HG03520 (cell line): ENCODE results near the gene EPHB1.
A peak's percentile ranks its signal among the peaks of the same experiment; 100 is the strongest.
"Not testable (repeated sequence)": the region's sequence is repeated elsewhere in the genome, so short reads cannot be mapped to it uniquely, and the experiment has no call there.

Source experiments
- ATAC-seq: cut with Tn5 transposase; IDR thresholded peaks from one replicate; pipeline ENCODE4 v1.9.1; 2021; ENCODE audit warnings: mild to moderate bottlenecking, moderate library complexity; ENCODE audit not compliant: unreplicated experiment

The EPHB1 gene

DNA sequence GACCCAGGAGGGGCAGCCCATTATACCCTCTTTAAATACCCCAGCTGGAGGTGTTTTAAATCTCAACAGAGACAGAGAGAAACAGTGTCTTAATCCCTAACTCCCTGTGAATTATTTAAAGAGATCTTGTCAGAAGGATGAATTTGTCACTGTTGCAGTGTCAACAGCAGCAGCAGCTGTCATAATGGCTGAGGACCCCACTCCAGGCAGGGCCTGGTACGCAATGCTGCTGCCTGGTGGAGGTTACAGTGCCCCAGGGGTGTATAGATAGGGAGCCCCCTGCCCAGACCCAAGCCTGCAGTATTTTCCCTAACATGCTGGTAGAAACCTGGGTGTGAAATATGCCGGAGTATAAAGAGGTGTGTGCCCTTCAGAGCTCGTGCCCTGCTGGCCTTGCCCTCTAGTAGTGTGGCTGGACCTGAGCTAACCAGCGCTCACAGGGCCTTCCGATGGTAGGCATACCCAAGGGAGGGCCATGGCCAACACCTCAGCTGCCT, 143.0 kb downstream of the EPHB1 start:
- ATAC-seq = no peak

DNA sequence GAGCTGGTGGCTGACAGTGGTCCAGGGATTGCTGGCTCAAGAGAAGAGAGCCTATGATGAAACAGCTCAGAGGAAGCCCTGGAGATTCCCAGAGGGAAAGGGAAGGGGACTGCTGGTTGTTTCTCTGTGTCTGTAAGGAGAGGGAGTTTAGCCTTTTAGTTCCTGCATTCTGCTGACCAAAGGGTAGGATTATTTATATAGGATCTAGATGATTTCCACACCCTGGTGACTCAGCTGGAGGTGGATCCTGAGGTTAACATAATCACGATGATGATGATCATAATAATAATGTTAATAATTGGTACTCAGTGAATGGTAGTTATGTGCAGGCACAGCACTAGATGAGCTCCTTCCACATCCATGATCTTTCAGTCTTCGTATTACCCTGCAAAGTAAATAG, 144.9 kb downstream of the EPHB1 start:
- no peak for ATAC-seq

DNA sequence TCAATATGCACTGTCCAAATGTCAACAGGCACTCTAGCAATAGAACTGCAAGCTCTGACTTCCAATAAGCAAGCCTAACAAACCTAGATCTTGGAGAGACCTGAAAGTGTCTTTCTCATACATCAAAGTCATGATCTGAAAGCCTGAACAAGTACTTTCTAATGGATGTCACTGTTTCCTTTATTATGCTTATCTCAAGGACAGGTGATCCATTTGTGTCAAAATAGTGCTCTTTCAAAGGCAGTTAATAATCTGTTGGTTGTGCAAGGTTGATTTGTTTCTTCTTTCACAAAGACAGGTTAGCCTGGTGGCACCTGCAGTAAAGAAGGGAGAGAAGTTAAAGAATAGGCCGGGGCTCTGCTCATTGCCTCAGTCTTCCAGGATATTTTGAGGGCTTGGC, 146.8 kb downstream of the EPHB1 start:
- no peak for ATAC-seq

DNA sequence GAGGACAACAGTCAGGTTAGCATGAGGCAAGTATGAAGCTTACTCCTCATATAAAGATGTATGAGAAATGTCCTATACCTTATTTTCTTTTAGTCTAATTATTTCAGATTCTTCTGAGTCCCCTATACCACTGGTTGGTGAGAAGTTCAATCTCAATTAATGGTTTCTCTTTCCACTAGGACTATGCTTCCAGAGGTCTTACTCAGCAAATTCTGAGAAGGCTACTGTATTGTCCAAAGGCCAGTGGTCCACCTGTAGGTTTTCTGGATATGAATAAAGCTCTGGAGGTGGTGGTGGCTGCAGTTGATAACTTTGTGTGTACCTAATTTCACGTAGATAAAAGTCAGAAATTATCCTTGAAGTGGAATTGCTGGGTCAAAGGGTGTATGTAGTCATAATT, 149.4 kb downstream of the EPHB1 start:
- no peak for ATAC-seq

DNA sequence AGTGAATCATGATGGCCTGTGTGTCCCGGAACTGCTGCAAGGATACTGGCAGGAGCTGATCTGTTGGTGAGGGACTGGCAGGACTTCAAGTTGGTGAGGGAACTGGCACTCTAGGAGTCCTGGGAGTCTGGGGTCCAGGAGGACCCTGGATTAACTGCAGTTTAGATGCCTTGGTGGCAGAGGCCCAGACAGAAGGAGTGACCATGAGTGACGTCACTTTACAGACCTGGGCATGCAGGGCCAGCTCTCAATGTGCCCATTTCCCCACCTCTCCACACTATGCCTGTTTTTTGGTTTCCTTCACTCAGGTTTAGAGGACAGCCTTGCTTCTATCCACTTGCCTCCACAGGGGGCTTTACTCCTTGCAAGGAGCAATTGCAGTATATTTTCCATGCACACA, 154.1 kb downstream of the EPHB1 start:
- no peak for ATAC-seq

DNA sequence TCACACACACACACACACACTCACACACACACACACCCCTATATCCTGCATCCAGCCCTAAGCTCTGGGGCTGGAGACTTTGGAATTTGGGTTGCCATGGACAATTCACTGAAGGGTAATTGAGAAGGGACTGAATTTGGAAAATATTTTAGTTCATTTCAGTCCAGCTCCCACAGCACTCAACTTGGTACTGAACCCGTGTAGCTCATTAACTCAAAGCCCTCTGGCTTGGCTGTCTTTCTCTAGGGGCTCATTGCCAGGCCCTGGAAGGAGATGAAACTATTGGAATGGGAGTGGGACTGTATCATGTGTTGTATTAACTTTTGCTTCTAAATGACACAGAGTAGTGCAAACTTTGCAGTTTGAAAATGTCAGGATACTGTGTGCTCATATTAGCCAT, 157.3 kb downstream of the EPHB1 start:
- ATAC-seq = no peak

DNA sequence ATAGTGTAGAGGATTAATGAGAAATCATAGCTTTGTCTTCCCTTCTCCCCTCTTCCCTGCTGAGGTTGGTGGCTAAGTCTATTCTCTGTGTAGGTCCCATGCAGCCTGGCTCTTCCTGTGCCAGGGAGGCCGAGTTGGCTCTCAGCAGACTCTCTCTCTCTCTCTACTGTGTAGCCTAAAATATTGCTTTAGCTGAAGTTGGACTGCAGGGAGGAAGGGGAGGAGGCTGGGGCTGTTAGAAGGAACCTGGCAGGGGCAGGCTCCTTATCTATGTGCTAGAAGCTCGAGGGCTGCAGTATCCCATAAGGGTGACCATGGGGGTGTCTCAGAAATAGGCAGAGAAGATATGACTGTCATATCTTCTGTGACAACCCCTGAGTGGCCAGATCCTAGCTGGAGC, 160.8 kb downstream of the EPHB1 start:
- peak; percentile 16 for ATAC-seq

DNA sequence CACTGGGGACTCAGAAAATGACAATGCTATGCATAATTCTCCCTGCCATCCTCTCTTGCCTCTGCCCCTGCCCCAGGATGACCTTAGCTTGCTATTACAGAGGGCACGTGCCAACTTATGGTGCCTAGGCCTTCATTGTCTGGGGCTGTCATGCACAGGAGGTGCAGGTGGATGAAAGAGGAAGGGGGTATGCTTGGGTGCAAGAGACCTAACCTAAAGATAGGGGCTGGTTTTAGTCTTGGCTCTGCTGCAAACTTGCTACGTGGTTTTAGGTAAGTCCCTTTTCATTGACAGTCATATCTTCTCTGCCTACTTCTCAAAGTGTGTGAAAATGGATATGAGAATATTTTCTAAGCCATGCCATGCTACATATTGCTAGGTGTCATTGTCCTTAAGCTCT, 161.3 kb downstream of the EPHB1 start:
- ATAC-seq = peak; percentile 60

DNA sequence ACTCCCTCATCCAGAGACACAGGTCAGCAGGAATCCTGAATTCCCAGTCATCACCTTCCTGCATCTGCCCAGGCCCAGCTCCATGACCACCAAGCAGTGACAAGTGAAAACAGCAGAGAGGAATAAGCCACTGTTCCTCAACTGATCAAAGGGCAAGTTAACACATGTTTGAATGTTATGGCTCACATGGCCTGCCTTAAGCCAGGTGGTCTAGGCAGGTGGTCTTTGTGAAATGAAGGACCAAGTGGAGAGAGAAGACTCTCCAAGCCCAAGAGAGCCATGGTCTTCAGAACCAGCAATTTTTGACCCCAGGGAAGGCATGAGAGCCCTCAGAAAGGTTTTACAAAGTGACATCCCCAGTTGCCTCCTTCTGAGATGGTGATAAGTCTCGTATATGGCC, 161.8 kb downstream of the EPHB1 start:
- ATAC-seq = no peak

DNA sequence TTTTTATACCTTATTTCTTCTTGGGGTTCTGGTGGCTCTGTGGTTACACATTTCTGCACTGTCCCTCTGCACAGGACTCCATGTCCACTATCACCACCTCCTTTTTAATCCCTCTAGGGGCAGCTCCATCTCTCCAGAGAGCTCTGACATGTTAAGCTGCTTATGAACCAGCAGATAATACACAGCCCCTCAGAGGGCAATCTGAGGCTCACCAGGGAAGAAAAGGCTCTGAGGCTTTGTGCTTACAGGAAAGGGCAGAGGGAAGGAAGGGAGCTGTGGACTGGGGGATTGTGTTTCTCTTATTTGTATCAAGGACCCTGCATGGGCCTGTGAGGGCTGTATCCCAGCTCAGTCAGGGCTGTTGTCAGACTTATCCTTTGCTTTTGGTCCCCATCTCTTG, 164.5 kb downstream of the EPHB1 start:
- ATAC-seq = no peak

DNA sequence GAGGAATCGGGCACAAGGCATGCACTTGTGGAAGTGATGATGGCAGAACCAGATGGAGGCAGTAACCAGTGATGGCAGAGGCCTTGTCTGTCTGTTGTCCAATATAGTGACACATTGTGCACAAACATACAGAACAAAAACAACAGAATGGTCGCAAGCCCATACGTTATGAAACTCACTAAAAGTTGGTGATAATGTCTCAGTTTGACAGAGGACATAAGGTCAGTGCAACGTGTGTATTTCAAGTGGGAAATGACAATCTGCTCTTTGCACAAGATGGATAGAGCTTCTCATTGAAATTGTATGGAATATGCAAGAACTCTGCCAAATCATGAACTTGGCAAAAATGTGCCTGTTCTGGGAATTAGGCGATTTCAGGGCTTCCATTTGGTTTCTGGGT, 169.2 kb downstream of the EPHB1 start:
- no peak for ATAC-seq

DNA sequence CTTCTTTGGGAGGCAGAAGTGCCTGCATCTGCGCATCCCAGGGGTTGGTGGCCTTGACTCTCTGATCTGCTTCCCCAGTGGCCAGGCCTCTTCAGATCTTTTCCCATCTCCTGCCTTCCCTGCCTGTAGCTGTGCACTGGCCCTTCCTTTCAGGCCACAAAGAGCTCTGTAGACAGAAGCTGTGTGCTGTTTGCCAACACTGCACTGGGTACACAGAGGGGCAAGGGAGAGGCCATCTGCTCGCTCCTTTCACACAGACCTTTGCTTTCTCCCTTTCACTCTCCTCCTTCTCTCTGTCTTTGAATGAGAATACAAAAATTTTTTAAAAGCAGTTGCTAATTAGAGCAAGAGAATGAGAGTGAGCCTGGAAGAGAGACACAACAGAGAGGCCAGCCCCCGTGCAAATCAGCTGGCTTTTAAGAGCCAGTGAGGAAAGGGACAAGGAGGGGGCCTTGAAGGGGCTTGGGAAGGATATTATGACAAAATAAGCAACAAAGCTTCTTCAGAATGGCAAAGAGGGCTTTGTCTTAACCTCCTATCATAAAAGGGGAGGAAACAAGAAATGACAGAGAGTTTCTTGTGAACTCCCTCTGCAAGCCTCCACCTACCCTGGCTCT, 170.9 kb downstream of the EPHB1 start:
- no peak for ATAC-seq

DNA sequence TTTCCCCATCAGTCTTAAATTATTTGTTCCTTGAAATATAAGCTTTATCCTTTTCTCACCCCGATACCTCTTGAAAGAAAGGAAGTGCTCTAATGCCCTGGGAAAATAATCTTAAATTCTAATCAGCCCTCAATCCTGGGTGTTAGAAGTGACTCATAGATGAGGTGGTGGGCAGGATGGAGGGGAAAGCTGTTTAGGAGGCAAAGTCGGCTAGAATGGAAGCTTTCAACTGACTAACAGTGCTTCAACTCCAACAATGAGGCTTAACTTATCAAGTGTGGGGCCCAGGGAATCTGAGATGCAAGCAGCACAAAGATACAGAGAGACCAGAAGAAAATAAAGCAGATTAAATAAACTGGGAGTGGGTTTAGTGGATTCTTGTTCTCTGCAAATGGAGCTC, 175.8 kb downstream of the EPHB1 start:
- no peak for ATAC-seq

DNA sequence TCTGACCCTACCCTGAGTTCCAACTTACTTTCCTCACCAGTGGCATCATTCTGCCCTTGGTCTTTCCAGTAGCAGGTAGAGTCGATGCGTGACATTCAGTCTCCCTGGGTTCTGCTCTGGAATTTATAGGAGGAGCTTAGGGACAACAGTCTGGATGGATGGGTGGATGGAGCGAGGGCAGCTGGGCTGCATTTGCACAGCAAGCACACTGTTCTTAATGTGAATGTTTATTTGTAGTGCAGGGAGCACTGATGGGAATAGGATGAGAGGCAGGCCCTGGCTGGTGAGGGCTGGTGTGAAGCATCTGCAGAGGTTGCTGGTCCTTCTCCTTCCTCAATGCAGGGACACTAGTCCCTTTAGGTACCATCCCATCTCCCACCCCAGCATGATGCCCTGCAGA, 176.2 kb downstream of the EPHB1 start:
- ATAC-seq = no peak

DNA sequence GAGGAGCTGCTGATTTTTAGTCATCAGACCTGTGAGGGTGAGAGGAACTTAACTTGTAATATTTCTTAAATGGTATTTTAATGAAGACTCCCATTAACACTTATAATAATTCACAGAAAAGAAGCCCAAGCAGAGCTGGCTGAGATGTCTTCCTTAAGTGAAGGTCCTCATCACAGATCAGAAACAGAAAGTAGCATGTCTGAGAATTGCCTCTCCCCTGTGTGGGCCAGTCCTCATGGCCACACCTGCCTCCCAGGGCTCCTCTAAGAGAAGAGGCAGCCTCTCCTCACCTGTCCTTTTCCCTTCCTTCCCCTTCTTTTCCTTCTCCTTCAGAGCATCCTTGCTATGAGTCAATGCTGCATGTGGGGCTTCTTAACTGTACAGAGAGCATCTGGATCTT, 176.8 kb downstream of the EPHB1 start:
- not testable (repeated sequence) for ATAC-seq

DNA sequence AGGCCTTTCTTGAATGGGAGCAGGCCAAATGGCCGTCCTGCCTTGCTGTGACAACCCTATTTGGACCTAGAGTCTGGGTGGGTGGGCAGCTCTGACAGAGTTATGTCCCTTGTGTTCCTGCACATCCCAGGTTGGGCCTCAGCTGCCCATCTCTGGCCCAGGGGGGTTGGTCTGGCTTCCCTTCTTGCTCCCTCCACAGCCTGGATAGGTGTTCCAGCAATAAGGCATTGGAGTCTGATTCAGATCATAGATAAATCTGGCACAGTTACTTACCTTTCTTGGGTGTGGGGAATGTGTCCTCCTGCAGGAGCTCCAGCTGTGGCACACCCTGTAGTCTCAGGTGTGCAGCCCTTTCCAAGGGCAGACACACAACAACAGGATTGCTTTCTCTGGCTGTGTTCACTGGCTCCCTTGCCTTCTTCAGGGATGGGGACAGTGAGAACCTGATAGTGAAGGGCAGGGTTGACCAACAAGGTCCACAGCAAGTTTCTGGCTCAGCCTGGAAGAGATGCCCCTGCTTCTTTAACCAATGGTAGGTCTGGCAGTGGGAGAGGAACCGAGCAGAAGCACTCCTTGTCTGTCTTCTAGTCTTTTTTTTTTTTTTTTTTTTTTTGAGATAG, 177.9 kb downstream of the EPHB1 start:
- ATAC-seq = no peak

DNA sequence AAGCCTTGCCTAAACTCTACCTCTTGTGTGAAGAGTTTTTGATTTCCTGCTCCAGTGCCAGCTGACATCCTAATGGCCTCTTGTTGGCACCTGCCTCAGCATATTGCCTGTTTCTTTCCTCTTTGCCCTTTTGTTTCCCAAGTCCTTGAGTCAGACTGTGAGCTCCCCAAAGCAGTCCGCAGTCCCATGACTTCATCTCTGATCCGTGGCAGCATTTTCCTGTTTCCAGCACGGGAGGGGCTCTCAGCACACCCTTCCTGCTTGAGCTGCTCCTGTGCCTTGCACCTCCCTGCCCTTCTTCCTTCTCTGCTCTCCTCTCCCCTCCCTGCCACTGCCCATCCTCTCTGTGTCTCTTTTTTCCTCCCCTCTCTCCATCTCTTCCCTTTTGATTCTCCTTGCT, 179.6 kb downstream of the EPHB1 start:
- ATAC-seq = no peak

DNA sequence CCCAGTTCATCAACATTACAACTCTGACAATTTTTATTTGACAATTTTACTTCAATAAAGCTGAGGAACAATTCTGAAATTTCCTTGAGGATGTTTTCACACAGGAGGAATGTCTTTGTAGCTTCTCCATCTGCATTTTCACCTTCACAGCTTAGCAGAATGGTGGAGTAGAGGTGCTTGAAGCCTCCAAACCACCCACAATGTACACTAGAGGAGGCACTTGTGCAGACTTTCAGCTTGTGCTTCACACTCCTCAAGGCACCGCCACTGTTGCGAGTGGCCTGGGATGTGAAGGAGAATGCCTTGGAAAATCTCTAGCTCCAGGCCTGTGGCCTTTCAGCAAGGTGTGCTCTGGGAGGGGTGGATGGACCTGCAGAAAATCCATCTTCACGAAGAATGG, 181.9 kb downstream of the EPHB1 start:
- ATAC-seq = no peak

DNA sequence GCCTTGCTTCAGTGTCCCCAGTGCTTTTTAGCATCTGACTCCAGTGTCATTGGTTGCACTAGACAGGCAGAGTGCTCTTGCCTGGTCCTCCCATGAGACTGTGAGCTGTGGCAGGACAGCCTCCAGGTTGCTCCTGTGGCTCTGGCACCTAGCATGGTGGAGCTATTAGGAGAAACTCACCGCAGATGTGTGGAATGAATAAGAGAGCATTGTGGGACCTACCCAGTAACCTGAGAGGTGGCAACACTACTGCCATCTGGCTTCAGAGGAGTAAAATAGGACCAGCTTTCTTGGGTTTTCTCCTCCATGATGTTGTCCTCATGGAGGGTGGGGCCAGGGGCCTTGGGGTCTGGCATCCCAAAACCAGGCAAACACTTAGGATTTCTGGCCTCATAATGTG, 183.6 kb downstream of the EPHB1 start:
- ATAC-seq = no peak

DNA sequence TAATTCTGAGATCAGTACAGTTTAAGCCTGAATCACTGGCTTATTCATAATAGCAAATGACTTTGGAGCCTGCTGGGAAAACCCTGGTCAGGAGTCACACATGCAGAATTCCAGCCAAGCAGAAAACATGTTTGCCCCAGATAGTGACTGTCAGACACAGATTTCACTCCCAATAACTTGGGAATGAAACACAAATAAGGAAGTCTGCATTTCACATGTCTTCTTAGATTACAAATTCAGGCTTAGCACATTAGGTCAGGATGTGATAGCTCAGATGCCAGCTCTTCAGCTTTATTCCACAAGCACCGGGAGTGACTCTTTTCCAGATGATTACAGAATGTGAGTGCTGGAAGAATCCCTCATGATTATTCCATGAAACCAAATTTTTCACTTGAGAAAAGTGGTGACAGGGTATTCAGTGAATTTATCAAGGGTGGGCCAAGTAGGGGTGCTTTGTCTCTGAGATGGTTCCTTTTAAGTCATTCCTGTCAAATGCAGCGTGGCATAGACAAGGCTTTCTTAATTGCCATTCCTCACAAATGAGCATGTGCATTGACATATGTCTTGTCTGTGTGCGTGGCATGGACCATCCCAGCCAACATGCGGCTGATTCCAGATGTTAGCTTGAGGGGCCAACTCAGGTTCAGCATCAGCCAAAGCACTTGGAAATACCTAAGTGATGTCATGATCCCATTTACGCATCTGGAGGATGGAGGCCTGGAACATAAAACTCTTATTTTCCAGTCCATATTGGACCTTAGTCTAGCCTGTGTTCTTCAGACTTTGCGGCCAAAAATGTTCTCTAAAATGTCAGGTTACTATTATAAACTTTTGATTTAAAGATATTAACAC, 191.0 kb downstream of the EPHB1 start:
- ATAC-seq = no peak

DNA sequence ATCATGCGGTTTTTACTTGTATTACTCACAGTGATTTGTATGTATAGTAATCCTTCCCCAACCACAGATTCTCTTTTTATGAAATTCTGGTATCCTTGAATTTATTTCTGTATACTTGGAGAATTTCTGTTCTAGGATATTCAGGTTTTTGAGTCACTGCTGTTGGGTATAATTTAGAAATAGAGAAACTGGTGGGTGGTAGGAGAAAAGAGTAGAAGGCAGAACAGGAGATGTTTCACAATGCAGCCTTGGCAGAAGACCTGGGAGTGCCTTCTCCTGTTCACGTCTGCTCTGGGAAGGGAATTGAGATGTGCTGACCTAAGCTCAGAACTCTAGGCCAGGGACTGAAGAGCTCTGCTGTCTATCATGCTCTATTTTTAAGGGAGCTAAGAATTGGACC, 193.6 kb downstream of the EPHB1 start:
- no peak for ATAC-seq

DNA sequence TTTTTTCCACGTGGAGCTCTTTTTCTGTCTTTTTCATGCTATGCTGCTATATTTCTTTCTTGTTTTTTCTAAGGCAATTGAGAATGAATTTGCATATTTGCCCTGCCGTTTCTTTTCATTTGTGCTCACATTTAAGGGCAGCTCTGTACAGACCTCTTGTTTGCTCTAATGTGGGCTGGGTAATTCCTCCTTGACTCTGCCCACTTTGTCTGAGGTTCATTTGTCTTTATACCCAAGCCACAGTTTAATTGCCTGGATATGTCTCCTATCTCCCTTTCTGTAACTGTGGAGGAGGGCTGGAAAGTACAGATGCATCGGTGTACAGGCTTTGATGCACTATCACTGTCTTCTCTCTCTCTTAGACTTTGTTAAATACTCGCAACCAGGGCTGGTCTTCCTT, 195.9 kb downstream of the EPHB1 start:
- ATAC-seq = no peak
